Endothelial cell of umbilical vein (primary cell): ENCODE results near the gene OPRM1. TPM values are rescaled to one million over a fixed set of nuclear protein-coding genes. Genes with fewer than 3 reads are reported as not detected.

ENCODE experiments used
- BruUV-seq: library from RNA; stranded (reverse); fragments of 400-500 nt; replicated peaks from 2 replicates; lab custom pipeline; 2021; lab: Mats Ljungman, UMichigan
- CTCF ChIA-PET: fragments of 300-600, 350-600 bp; sonication (Branson Sonifier 250); formaldehyde crosslinking; loops from one replicate; lab custom pipeline; 2021; ENCODE audit warnings: antibody characterized with exemption, inconsistent platforms; lab: Charles Lee
- POLR2A ChIA-PET: fragments of 300-600, 350-600 bp; sonication (Branson Sonifier 250); formaldehyde crosslinking; loops from one replicate; lab custom pipeline; 2021; ENCODE audit warnings: antibody characterized with exemption, inconsistent platforms; lab: Charles Lee
- DNase-seq: peaks from one replicate; pipeline ENCODE4 v3.0.0-alpha.2; 2011; ENCODE audit warnings: low read depth, low spot score
- FAIRE-seq: peaks from 2 replicates; lab custom pipeline; 2011; peaks lifted over from hg19 to GRCh38; lab: Jason Lieb, UNC
- H2AFZ ChIP-seq: 2 replicates; pipeline ENCODE4 v1.6.0; 2012; ENCODE audit warnings: low read depth, low read length, control low read depth, inconsistent platforms
- H3K27ac ChIP-seq: 2 replicates; pipeline ENCODE4 v1.5.1; 2011; ENCODE audit warnings: low read depth, mild to moderate bottlenecking, control low read depth, low read length, moderate library complexity; ENCODE audit not compliant: insufficient read depth
- H3K27me3 ChIP-seq, 2 experiments: 2 replicates each; pipeline versions ENCODE4 v1.6.0 to v1.6.1; 2011; ENCODE audit warnings: low read length in 2 of 2, mixed read lengths in 1 of 2; ENCODE audit not compliant: control insufficient read depth in 2 of 2, insufficient read depth in 2 of 2
- H3K36me3 ChIP-seq, 2 experiments: 2 replicates in 1 of 2; 3 replicates in 1 of 2; pipeline ENCODE4 v1.5.1; 2011; ENCODE audit warnings: low read length in 2 of 2, mild to moderate bottlenecking in 1 of 2, moderate library complexity in 1 of 2; ENCODE audit not compliant: control insufficient read depth in 2 of 2, insufficient read depth in 2 of 2; ENCODE audit errors: extremely low read depth in 1 of 2
- H3K4me1 ChIP-seq: 3 replicates; pipeline ENCODE4 v1.5.1; 2011; ENCODE audit warnings: mild to moderate bottlenecking, low read length; ENCODE audit not compliant: control insufficient read depth, insufficient read depth; ENCODE audit errors: extremely low read depth
- H3K4me2 ChIP-seq: 2 replicates; pipeline ENCODE4 v1.6.1; 2011; ENCODE audit warnings: low read length, control low read depth, mixed read lengths; ENCODE audit not compliant: insufficient read depth
- H3K4me3 ChIP-seq, 3 experiments: fragments of 200-600 bp in 1 of 3; sonication (generic), shearing (Covaris generic) in 1 of 3; replicated peaks in 1 of 3; 2 replicates each; pipeline ENCODE4 v1.5.1; 2011 to 2016; ENCODE audit warnings: control low read depth in 3 of 3, low read length in 3 of 3, mild to moderate bottlenecking in 2 of 3, inconsistent platforms in 1 of 3, low read depth in 1 of 3, moderate library complexity in 1 of 3; ENCODE audit not compliant: insufficient read depth in 1 of 3
- H3K79me2 ChIP-seq: 2 replicates; pipeline ENCODE4 v1.6.0; 2012; ENCODE audit warnings: low read length, inconsistent platforms; ENCODE audit not compliant: control insufficient read depth, insufficient read depth
- H3K9ac ChIP-seq: replicated peaks from 2 replicates; pipeline ENCODE3; 2011; ENCODE audit warnings: low read length, control low read depth; ENCODE audit not compliant: insufficient read depth; ENCODE audit errors: extremely low read depth
- H3K9me1 ChIP-seq: replicated peaks from 3 replicates; pipeline ENCODE4 v1.6.0; 2011; ENCODE audit warnings: mild to moderate bottlenecking, low read length; ENCODE audit not compliant: control insufficient read depth, insufficient read depth; ENCODE audit errors: extremely low read depth
- H3K9me3 ChIP-seq: replicated peaks from 2 replicates; pipeline ENCODE4 v1.5.1; 2012; ENCODE audit warnings: low read length, inconsistent platforms; ENCODE audit not compliant: control insufficient read depth, insufficient read depth
- H4K20me1 ChIP-seq: replicated peaks from 2 replicates; pipeline ENCODE3; 2011; ENCODE audit warnings: mild to moderate bottlenecking, low read length; ENCODE audit not compliant: control insufficient read depth, insufficient read depth; ENCODE audit errors: extremely low read depth
- CTCF ChIP-seq, 2 donors: IDR thresholded peaks; 1 replicate in 1 of 2; 2 replicates in 1 of 2; pipeline ENCODE4 v1.5.1; 2011; ENCODE audit warnings: low read length in 2 of 2, mild to moderate bottlenecking in 2 of 2, moderate library complexity in 2 of 2, control low read depth in 1 of 2, inconsistent platforms in 1 of 2, low read depth in 1 of 2; ENCODE audit not compliant: insufficient read depth in 1 of 2; ENCODE audit errors: extremely low read depth in 1 of 2
- EZH2 ChIP-seq: IDR thresholded peaks from 2 replicates; pipeline ENCODE4 v1.6.1; 2012; ENCODE audit warnings: borderline replicate concordance, low read depth, mild to moderate bottlenecking, moderate library complexity, low read length, inconsistent platforms; ENCODE audit not compliant: severe bottlenecking
- FOS ChIP-seq: IDR thresholded peaks from 2 replicates; pipeline ENCODE4 v1.6.1; 2011; ENCODE audit warnings: mild to moderate bottlenecking, low read length, moderate library complexity, borderline replicate concordance; ENCODE audit not compliant: insufficient read depth
- GATA2 ChIP-seq: IDR thresholded peaks from 2 replicates; pipeline ENCODE4 v1.7.0; 2011; ENCODE audit warnings: low read depth, mild to moderate bottlenecking, moderate library complexity, mixed read lengths, low read length; ENCODE audit not compliant: insufficient read length, insufficient read depth
- JUN ChIP-seq: IDR thresholded peaks from 2 replicates; pipeline ENCODE4 v1.6.1; 2011; ENCODE audit warnings: borderline replicate concordance, low read depth; ENCODE audit not compliant: insufficient read length, insufficient read depth
- MYC ChIP-seq: IDR thresholded peaks from one replicate; pipeline ENCODE4 v1.6.1; 2011; ENCODE audit warnings: mild to moderate bottlenecking, low read depth, low read length
- POLR2A ChIP-seq: IDR thresholded peaks from 2 replicates; pipeline ENCODE4 v1.6.1; 2012; ENCODE audit warnings: low read depth, mild to moderate bottlenecking, control low read depth, low read length
- POLR2AphosphoS5 ChIP-seq: IDR thresholded peaks from 2 replicates; pipeline ENCODE4 v1.6.1; 2012; ENCODE audit warnings: low read depth, mild to moderate bottlenecking, control low read depth, low read length, moderate library complexity; ENCODE audit not compliant: insufficient read depth
- dilution Hi-C: fragments of 300-500 bp; cut with MboI; formaldehyde crosslinking; loops from one replicate; pipeline ENCODE4 v1.15.0; 2019; ENCODE audit warnings: low sequenced_read_pairs; ENCODE audit not compliant: extremely low pct_ligation_motif_present
- intact Hi-C: fragments of 100-400 bp; cut with micrococcal nuclease; formaldehyde crosslinking; loops from one replicate; pipeline ENCODE4 v1.10.0; 2022
- polyA plus RNA-seq, 4 experiments: library from polyadenylated mRNA; depleted of rRNA in 3 of 4; stranded (reverse) in 3 of 4; unstranded in 1 of 4; fragments of >200 nt; gene quantifications; 2 replicates each; pipeline versions ENCODE4 v1.2.1 to v1.2.3, GENCODE V29; 2011 to 2012; ENCODE audit warnings: missing spikeins in 1 of 4
- total RNA-seq: library from RNA; stranded (reverse); gene quantifications from 2 replicates; pipeline ENCODE4 v1.2.3, GENCODE V29; 2021
- TF ChIP-seq, protein P1 (sequence below): IDR thresholded peaks from 2 replicates; pipeline ENCODE4 v1.6.1; 2011; ENCODE audit not compliant: insufficient read depth, insufficient read length

Gene OPRM1
- total and polyA plus RNA-seq, 2 donors (not counting 3 experiments of a cell fraction or from before 2014, with no cell fraction given): not detected

- Histone ChIP-seq H3K4me3 (no peak overlapping the region), H3K36me3 (no peaks in the 10 kb centered on the region), H3K79me2 (no peaks in the 10 kb centered on the region), H3K9me3 (no peaks in the 10 kb centered on the region), H3K27me3 (no peaks in the 10 kb centered on the region), H3K4me1 (no peaks in the 10 kb centered on the region), H3K9me1 (no peaks in the 10 kb centered on the region), H4K20me1 (no peaks in the 10 kb centered on the region), H3K9ac (no peak overlapping the region), H3K27ac (no peak overlapping the region), H3K4me2 (no peak overlapping the region), H2AFZ (no peak overlapping the region)
- ChIA-PET CTCF (no interaction called here), POLR2A (no interaction called here)
- FAIRE-seq (no peak), DNase-seq (no peak)
- TF ChIP-seq MYC: no peak
- no peak for TF ChIP-seq POLR2AphosphoS5
- no peak for TF ChIP-seq CTCF (IDR thresholded peaks at IDR 0.05; ENCODE audit: extremely low read depth in 1 of 2, insufficient read depth in 1 of 2, low read depth in 1 of 2, low read length in 2 of 2)
- no peak for TF ChIP-seq JUN
- no peak for TF ChIP-seq FOS
- TF ChIP-seq, protein P1, sequence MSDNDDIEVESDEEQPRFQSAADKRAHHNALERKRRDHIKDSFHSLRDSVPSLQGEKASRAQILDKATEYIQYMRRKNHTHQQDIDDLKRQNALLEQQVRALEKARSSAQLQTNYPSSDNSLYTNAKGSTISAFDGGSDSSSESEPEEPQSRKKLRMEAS: no peak
- no peak for TF ChIP-seq GATA2
- TF ChIP-seq POLR2A: no peak
- no peak for TF ChIP-seq EZH2
- intact Hi-C loops: no loop called here
- dilution Hi-C loops: no loop called here
- BruUV-seq: no TSS peak
Observed at GRCh38 chr6:154092326-154092962, 53.4 kb downstream of the OPRM1 start.
